ENCODE data around the gene ACP4.

The ACP4 gene

DNA sequence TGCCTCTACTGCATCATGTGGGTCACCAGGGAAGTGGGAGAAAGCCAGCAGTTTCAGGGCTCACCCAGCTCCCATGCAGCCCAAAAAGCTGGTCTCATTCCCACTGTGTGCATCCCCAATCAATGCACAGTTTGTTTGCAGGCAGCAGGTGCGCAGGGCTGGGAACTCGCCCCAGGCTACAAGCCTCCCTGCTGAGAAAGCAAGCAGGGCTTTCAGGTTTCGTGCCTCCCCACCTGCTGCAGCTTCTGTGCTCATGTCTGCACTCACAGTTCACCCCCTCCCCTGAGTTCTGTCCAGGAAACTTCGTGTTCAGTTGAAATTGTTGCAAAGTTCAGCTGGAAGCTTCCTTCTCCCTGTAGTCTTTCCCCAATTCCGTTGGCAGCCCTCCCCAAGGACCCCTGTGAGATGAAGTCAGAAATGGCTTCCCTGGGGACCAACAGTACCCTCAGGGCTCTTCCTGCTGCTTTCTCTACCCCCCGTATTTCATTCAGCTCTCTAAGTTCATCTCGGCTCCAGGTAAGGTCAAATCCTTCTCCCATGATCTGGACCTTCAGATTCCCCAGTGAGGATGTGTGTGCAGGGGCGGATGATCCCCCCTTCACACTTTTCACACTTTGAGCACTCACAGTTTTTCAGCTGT, 54.2 kb downstream of the ACP4 start:
- DNase-seq (ENCODE audit: low read depth), result no peak

Data from stimulated activated CD8-positive, alpha-beta memory T cell treated with anti-CD3 and anti-CD28 coated beads, Interleukin-4, amount 100 ng/mL, for 24 hours (primary cell).